Gastroesophageal sphincter (tissue), 3 donors: ENCODE results near the gene TSHZ2.

ENCODE experiments used
- EP300 ChIP-seq: sonication (generic); formaldehyde crosslinking; IDR thresholded peaks from one replicate; pipeline ENCODE4 v1.6.1; 2017; ENCODE audit warnings: antibody characterized with exemption, mild to moderate bottlenecking
- TF ChIP-seq, protein P1 (sequence below), 4 experiments: fragments of 200-600 bp in 2 of 4; fragments of 450-650 bp in 2 of 4; sonication (generic) in 1 of 4; IDR thresholded peaks; one replicate each; pipeline ENCODE4 v1.5.1; 2017 to 2019; ENCODE audit warnings: antibody characterized with exemption in 4 of 4, mild to moderate bottlenecking in 2 of 4, moderate library complexity in 2 of 4

DNA sequence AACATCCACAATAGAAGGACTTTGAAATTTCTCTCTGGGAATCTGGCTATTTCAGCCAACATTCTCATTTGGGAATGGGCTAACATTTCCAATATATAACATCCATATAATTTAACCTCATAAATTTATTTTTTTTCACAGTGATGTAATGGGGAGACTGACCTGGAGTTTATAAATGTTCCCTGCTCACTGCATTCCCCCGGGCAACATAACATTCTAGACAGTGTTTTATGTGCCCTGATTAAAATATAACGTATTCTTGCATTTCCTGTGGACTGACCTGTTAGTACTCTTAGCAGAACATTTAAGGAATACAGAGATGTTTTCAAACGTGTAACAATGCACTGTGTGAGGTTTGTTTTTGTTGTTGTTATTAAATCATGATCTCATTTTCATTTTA, 20.9 kb downstream of the TSHZ2 start:
- TF ChIP-seq, protein P1, sequence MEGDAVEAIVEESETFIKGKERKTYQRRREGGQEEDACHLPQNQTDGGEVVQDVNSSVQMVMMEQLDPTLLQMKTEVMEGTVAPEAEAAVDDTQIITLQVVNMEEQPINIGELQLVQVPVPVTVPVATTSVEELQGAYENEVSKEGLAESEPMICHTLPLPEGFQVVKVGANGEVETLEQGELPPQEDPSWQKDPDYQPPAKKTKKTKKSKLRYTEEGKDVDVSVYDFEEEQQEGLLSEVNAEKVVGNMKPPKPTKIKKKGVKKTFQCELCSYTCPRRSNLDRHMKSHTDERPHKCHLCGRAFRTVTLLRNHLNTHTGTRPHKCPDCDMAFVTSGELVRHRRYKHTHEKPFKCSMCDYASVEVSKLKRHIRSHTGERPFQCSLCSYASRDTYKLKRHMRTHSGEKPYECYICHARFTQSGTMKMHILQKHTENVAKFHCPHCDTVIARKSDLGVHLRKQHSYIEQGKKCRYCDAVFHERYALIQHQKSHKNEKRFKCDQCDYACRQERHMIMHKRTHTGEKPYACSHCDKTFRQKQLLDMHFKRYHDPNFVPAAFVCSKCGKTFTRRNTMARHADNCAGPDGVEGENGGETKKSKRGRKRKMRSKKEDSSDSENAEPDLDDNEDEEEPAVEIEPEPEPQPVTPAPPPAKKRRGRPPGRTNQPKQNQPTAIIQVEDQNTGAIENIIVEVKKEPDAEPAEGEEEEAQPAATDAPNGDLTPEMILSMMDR (IDR thresholded peaks at IDR 0.05) = no peak
- TF ChIP-seq EP300 = no peak
